Gastroesophageal sphincter (tissue), 4 donors: Measurements from ENCODE around the gene HVCN1. TPM values are rescaled to one million over a fixed set of nuclear protein-coding genes. Genes with fewer than 3 reads are reported as not detected.

Experiments used
- ATAC-seq: fragments of 150-250 bp; one replicate; pipeline ENCODE4 v1.9.1; 2016; ENCODE audit warnings: mild to moderate bottlenecking, moderate library complexity
- H3K27ac ChIP-seq, 4 donors: fragments of 200-600 bp; sonication (generic) in 3 of 4; 1 replicate in 3 of 4; 2 replicates in 1 of 4; pipeline ENCODE4 v1.5.1; 2016 to 2019
- H3K27me3 ChIP-seq: fragments of 200-600 bp; sonication (generic); one replicate; pipeline ENCODE4 v1.5.1; 2019
- H3K36me3 ChIP-seq, 2 donors: fragments of 200-600 bp; sonication (generic); one replicate each; pipeline ENCODE4 v1.5.1; 2019; ENCODE audit warnings: control low read depth in 1 of 2
- H3K4me1 ChIP-seq, 3 donors: fragments of 200-600 bp; sonication (generic); 1 replicate in 2 of 3; 2 replicates in 1 of 3; pipeline ENCODE4 v1.5.1; 2016 to 2019; ENCODE audit warnings: control low read depth in 2 of 3
- H3K4me3 ChIP-seq, 2 donors: fragments of 200-600 bp; sonication (generic); one replicate each; pipeline ENCODE4 v1.5.1; 2019; ENCODE audit warnings: mild to moderate bottlenecking in 1 of 2, moderate library complexity in 1 of 2
- H3K9me3 ChIP-seq, 3 donors: fragments of 200-600 bp; sonication (generic); one replicate each; pipeline ENCODE4 v1.5.1; 2017 to 2019; ENCODE audit warnings: control low read depth in 2 of 3
- EP300 ChIP-seq: sonication (generic); formaldehyde crosslinking; IDR thresholded peaks from one replicate; pipeline ENCODE4 v1.6.1; 2017; ENCODE audit warnings: antibody characterized with exemption, mild to moderate bottlenecking
- POLR2A ChIP-seq, 2 donors: fragments of 450-650 bp; IDR thresholded peaks; one replicate each; pipeline ENCODE4 v1.6.1; 2017; ENCODE audit warnings: antibody characterized with exemption in 2 of 2, mild to moderate bottlenecking in 2 of 2, moderate library complexity in 1 of 2
- POLR2AphosphoS5 ChIP-seq: sonication (generic); formaldehyde crosslinking; IDR thresholded peaks from one replicate; pipeline ENCODE4 v1.6.1; 2017; ENCODE audit warnings: antibody characterized with exemption
- WGBS, 2 donors: methylation state at CpG; one replicate each; pipeline ENCODE4 v1.1.5; 2018; ENCODE audit warnings: low coverage in 1 of 2; 5-methylcytosine and 5-hydroxymethylcytosine counted together
- total RNA-seq, 4 donors: library from RNA; depleted of rRNA; stranded (reverse); fragments of >200 nt; gene quantifications; one replicate each; pipeline ENCODE4 v1.1.0, GENCODE V29; 2016
- TF ChIP-seq, protein P1 (sequence below), 4 experiments: fragments of 200-600 bp in 2 of 4; fragments of 450-650 bp in 2 of 4; sonication (generic) in 1 of 4; IDR thresholded peaks; one replicate each; pipeline ENCODE4 v1.5.1; 2017 to 2019; ENCODE audit warnings: antibody characterized with exemption in 4 of 4, mild to moderate bottlenecking in 2 of 4, moderate library complexity in 2 of 4

The HVCN1 gene
- total RNA-seq, 4 donors from 2014 or later = 1.4 to 12.0 (median 8.1) TPM

DNA sequence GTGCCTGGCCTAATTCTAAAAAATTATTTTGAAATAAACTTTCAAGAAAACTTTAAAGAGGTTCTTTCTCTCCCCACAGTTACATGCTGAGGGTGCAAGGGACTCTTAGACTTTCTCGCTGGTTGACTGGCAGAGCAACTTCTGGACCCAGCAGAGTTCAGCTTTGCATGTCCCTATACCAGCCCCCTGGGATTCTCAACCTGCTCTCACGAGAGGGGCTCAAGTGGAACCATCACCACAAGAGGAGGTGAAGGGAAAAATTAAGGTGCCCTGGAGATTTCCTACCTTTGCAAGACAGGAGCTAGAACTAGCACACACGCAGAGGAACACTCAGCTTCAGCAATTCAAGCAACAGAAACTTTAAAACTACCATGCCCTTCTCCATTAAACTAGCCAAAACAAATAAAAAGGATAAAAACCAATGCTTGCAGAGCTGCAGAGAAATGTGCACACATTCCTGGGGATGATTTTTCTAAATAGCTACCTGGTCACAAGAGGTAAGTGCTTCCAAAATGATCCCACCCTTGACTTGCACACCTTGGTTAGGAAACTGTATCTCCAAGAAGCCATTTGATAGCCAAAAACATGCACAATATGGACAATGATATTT, 2.5 kb downstream of the HVCN1 start:
- peaks cover 0 to 29% of the 10 kb centered on the region in 2 donors for H3K36me3 ChIP-seq
- H3K4me3 ChIP-seq = no peak overlapping the region
- no peak for TF ChIP-seq POLR2AphosphoS5
- TF ChIP-seq, protein P1, sequence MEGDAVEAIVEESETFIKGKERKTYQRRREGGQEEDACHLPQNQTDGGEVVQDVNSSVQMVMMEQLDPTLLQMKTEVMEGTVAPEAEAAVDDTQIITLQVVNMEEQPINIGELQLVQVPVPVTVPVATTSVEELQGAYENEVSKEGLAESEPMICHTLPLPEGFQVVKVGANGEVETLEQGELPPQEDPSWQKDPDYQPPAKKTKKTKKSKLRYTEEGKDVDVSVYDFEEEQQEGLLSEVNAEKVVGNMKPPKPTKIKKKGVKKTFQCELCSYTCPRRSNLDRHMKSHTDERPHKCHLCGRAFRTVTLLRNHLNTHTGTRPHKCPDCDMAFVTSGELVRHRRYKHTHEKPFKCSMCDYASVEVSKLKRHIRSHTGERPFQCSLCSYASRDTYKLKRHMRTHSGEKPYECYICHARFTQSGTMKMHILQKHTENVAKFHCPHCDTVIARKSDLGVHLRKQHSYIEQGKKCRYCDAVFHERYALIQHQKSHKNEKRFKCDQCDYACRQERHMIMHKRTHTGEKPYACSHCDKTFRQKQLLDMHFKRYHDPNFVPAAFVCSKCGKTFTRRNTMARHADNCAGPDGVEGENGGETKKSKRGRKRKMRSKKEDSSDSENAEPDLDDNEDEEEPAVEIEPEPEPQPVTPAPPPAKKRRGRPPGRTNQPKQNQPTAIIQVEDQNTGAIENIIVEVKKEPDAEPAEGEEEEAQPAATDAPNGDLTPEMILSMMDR (IDR thresholded peaks at IDR 0.05) = no peak
- TF ChIP-seq EP300 = no peak
- TF ChIP-seq POLR2A (IDR thresholded peaks at IDR 0.05) = no peak
- no peak for ATAC-seq
- WGBS, 2 donors = 95% methylated on average over 2 of the region's 3 CpGs; no CpG with 5 or more reads in 1 of the 2 donors
- no peaks in the 10 kb centered on the region for H3K27me3 ChIP-seq
- no peaks in the 10 kb centered on the region for H3K9me3 ChIP-seq
- H3K27ac ChIP-seq = no peak overlapping the region
- peaks cover 0 to 24% (median 8%) of the 10 kb centered on the region in 3 donors for H3K4me1 ChIP-seq

DNA sequence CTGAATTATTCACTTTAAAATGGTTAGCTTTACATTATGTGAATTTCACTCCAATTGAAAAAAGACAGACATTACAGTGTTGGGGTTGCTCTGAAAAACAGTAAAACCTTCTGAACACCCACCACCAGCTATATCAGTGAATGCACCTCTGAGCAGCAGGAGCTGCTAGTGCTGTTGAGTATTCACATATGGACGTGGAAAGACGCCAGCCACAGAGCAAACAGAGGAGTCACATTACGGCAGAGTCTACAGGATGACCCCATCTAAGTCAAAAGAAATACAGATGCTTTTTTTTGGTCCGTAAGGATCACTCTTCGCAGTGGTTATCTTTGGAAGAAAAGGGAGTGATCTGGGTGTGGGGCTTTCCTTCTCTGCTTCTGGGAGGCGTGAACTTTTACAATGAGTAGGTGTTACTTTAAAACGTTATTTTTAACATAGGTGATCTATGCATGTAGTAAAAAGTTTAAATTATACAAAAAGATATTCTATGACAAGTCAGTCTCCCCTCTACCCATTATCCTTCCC, 4.5 kb downstream of the HVCN1 start:
- Histone ChIP-seq H3K36me3 (peaks cover 0 to 30% of the 10 kb centered on the region in 2 donors), H3K9me3 (no peaks in the 10 kb centered on the region), H3K4me3 (no peak overlapping the region), H3K27me3 (no peaks in the 10 kb centered on the region), H3K27ac (no peak overlapping the region), H3K4me1 (peaks cover 0 to 17% (median under 1%) of the 10 kb centered on the region in 3 donors)
- TF ChIP-seq EP300 = no peak
- TF ChIP-seq POLR2AphosphoS5 = no peak
- TF ChIP-seq, protein P1 (IDR thresholded peaks at IDR 0.05) = no peak
- TF ChIP-seq POLR2A (IDR thresholded peaks at IDR 0.05) = no peak
- WGBS, 2 donors = 73% methylated on average over 5 to 7 of the region's 7 CpGs
- no peak for ATAC-seq

DNA sequence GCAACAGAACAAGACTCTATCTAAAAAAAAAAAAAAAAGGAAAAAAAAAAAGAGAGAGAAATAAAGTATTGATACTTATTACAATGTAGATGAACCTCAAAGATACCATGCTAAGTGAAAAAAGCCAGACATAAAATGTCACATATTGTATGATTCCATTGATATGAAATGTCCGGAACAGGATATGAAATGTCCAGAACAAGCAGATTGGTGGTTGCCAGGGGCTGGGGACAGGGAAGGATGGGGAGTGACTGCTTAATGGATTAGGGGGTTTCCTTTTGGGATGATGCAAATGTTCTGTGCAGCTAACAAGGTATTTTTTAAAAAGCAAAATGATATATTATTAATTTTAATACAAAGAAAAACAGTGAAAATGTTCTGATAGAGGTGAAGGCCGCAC, 5.0 kb downstream of the HVCN1 start:
- Histone ChIP-seq H3K9me3 (no peaks in the 10 kb centered on the region), H3K4me1 (peaks cover 0 to 15% (median 0%) of the 10 kb centered on the region in 3 donors), H3K27me3 (no peaks in the 10 kb centered on the region), H3K4me3 (no peak overlapping the region), H3K36me3 (peaks cover 0 to 30% of the 10 kb centered on the region in 2 donors), H3K27ac (no peak overlapping the region)
- no peak for ATAC-seq
- TF ChIP-seq POLR2AphosphoS5 = no peak
- TF ChIP-seq EP300 = no peak
- TF ChIP-seq, protein P1 (IDR thresholded peaks at IDR 0.05) = no peak
- TF ChIP-seq POLR2A (IDR thresholded peaks at IDR 0.05) = no peak
- WGBS, 2 donors = 93 to 94% methylated on average over 2 of the region's 2 CpGs

DNA sequence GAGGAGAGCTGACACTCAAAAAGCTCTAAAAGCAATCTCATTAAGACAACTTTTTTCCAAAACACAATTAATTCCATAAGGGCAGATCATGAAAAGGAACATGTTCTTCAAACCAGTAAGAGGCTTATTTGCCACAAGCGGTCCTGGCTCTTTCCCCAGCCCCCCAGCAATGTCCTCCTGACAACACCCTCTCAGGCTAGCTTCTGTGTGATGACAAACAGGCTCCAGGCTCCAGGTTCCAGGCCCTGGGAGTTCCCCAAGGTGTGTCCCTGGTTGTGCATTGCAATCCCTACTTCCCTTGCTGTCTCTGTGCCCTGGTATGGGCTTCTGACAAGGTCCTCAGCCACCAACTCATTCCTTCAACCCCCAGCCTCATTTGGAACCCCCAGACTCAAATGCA, 8.9 kb downstream of the HVCN1 start:
- WGBS, 2 donors = 73% methylated on average over 1 of the region's 1 CpG; no CpG with 5 or more reads in 1 of the 2 donors
- peaks cover 0 to 2% (median 0%) of the 10 kb centered on the region in 3 donors for H3K9me3 ChIP-seq
- no peaks in the 10 kb centered on the region for H3K27me3 ChIP-seq
- H3K4me1 ChIP-seq = no peaks in the 10 kb centered on the region
- H3K36me3 ChIP-seq = peaks cover 0 to 30% of the 10 kb centered on the region in 2 donors
- ATAC-seq = no peak
- TF ChIP-seq POLR2AphosphoS5 = no peak
- TF ChIP-seq, protein P1 (IDR thresholded peaks at IDR 0.05) = no peak
- TF ChIP-seq POLR2A (IDR thresholded peaks at IDR 0.05) = no peak
- TF ChIP-seq EP300 = no peak
- no peak overlapping the region for H3K27ac ChIP-seq
- H3K4me3 ChIP-seq = no peak overlapping the region

DNA sequence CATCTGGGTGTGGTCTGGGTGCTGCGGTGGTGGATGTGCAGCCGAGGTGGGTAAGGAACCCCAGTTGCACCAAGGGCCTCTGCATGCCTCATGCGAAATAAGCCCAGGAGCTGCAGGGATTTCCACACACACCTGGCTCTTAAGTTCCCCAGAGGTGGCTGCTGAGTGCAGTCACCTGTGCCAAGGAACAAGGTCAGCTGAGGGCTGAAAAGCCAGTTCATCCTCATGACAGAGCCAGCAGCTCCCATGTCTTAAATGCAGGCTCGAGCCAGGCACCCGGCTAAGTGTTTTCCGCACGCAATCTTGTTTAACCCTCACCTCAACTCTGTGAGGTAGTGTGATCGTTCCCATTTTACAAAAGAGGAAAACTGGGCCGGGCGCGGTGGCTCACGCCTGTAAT, 9.7 kb downstream of the HVCN1 start:
- Histone ChIP-seq H3K9me3 (peaks cover 0 to 9% (median 0%) of the 10 kb centered on the region in 3 donors), H3K27ac (no peak overlapping the region), H3K27me3 (no peaks in the 10 kb centered on the region), H3K4me1 (no peaks in the 10 kb centered on the region), H3K4me3 (no peak overlapping the region), H3K36me3 (peaks cover 0 to 25% of the 10 kb centered on the region in 2 donors)
- ATAC-seq = no peak
- WGBS, 2 donors = no CpG with 5 or more reads among the region's 12 CpGs
- no peak for TF ChIP-seq EP300
- TF ChIP-seq, protein P1 (IDR thresholded peaks at IDR 0.05) = no peak
- TF ChIP-seq POLR2A (IDR thresholded peaks at IDR 0.05) = no peak
- no peak for TF ChIP-seq POLR2AphosphoS5
